K562 (cell line): ENCODE measurements around the gene MICU1. TPM values are rescaled to one million over a fixed set of nuclear protein-coding genes. Genes with fewer than 3 reads are reported as not detected.
A peak's percentile ranks its signal among the peaks of the same experiment; 100 is the strongest.

Experiments
- ATAC-seq: fragments of 200-7000 bp; cut with Tn5 transposase; 3 replicates; pipeline ENCODE4 v1.9.1; 2020; ENCODE audit warnings: moderate library complexity
- BruUV-seq: library from RNA; stranded (reverse); fragments of 400-500 nt; replicated peaks from 2 replicates; lab custom pipeline; 2021; lab: Mats Ljungman, UMichigan
- CTCF ChIA-PET: fragments of 300-600 bp; formaldehyde crosslinking; extraction: SDS; loops from one replicate; lab custom pipeline; 2021; ENCODE audit warnings: low intra/inter-chr PET ratio; lab: Yijun Ruan, JAX
- POLR2A ChIA-PET: fragments of 300-600, 350-650 bp; sonication (Branson Sonifier 250); formaldehyde crosslinking; extraction: SDS; loops from one replicate; lab custom pipeline; 2021; ENCODE audit warnings: antibody characterized with exemption, inconsistent platforms; lab: Yijun Ruan, JAX
- DNase-seq, 4 experiments: peaks; one replicate each; pipeline versions ENCODE4 v3.0.0 to v3.0.0-alpha.2; 2011 to 2018; ENCODE audit warnings: low spot score in 3 of 4, mixed read lengths in 3 of 4; ENCODE audit errors: extremely low read depth in 1 of 4
- FAIRE-seq: peaks from 2 replicates; lab custom pipeline; 2011; peaks lifted over from hg19 to GRCh38; lab: Jason Lieb, UNC
- H2AFZ ChIP-seq: 2 replicates; pipeline ENCODE4 v1.6.0; 2011; ENCODE audit warnings: low read depth, low read length, control low read depth, inconsistent platforms
- H3K27ac ChIP-seq: fragments of 200-600 bp; 3 replicates; pipeline ENCODE4 v1.8.0; 2011; ENCODE audit warnings: low read depth, mild to moderate bottlenecking, control low read depth, inconsistent platforms, low read length, moderate library complexity, mixed read lengths; ENCODE audit errors: extremely low read depth
- H3K27me3 ChIP-seq, 2 experiments: fragments of 300-600 bp in 1 of 2; 2 replicates in 1 of 2; 3 replicates in 1 of 2; pipeline versions ENCODE4 v1.6.0 to v1.8.0; 2011; ENCODE audit warnings: inconsistent platforms in 2 of 2, low read length in 2 of 2, mild to moderate bottlenecking in 1 of 2, mixed read lengths in 1 of 2, moderate library complexity in 1 of 2; ENCODE audit not compliant: control insufficient read depth in 2 of 2, insufficient read depth in 2 of 2
- H3K36me3 ChIP-seq: fragments of 300-600 bp; 3 replicates; pipeline ENCODE4 v1.8.0; 2011; ENCODE audit warnings: mild to moderate bottlenecking, low read length, inconsistent platforms; ENCODE audit not compliant: control insufficient read depth, insufficient read depth
- H3K4me1 ChIP-seq, 2 experiments: fragments of 200-600 bp in 1 of 2; replicated peaks in 1 of 2; 2 replicates in 1 of 2; 3 replicates in 1 of 2; pipeline versions ENCODE4 v1.5.1 to v1.8.0; 2011; ENCODE audit warnings: inconsistent platforms in 2 of 2, low read length in 2 of 2, mild to moderate bottlenecking in 1 of 2, mixed read lengths in 1 of 2, moderate library complexity in 1 of 2; ENCODE audit not compliant: control insufficient read depth in 2 of 2, insufficient read depth in 2 of 2
- H3K4me2 ChIP-seq: 2 replicates; pipeline ENCODE4 v1.6.1; 2011; ENCODE audit warnings: low read length, control low read depth, inconsistent platforms, mixed read lengths; ENCODE audit not compliant: insufficient read depth
- H3K4me3 ChIP-seq: fragments of 200-600 bp; sonication (generic), shearing (Covaris generic); 2 replicates; pipeline ENCODE4 v1.5.1; 2016; ENCODE audit warnings: control low read depth, inconsistent platforms
- H3K79me2 ChIP-seq: fragments of 200-600 bp; 3 replicates; pipeline ENCODE4 v1.8.0; 2011; ENCODE audit warnings: low read length, inconsistent platforms; ENCODE audit not compliant: control insufficient read depth, insufficient read depth
- H3K9ac ChIP-seq, 2 experiments: 2 replicates each; pipeline versions ENCODE4 v1.6.0 to v1.6.1; 2011; ENCODE audit warnings: low read depth in 2 of 2, low read length in 2 of 2, control low read depth in 1 of 2, inconsistent platforms in 1 of 2, mild to moderate bottlenecking in 1 of 2, mixed read lengths in 1 of 2; ENCODE audit not compliant: insufficient read depth in 1 of 2
- H3K9me1 ChIP-seq: one replicate; pipeline ENCODE4 v1.6.0; 2011; ENCODE audit warnings: inconsistent platforms, mild to moderate bottlenecking, low read length, moderate library complexity; ENCODE audit not compliant: control insufficient read depth, insufficient read depth
- H3K9me3 ChIP-seq: replicated peaks from 2 replicates; pipeline ENCODE4 v1.5.1; 2011; ENCODE audit warnings: low read depth, low read length, inconsistent platforms; ENCODE audit not compliant: control insufficient read depth, insufficient read depth
- H4K20me1 ChIP-seq: replicated peaks from 2 replicates; pipeline ENCODE4 v1.6.1; 2011; ENCODE audit warnings: low read length, inconsistent platforms, mixed read lengths; ENCODE audit not compliant: control insufficient read depth, insufficient read depth
- ADNP ChIP-seq: fragments of 200-800 bp; sonication (Bioruptor generic); IDR thresholded peaks from 2 replicates; pipeline ENCODE4 v1.6.1; 2016; ENCODE audit warnings: missing genetic modification characterization, missing compliant biosample characterization
- ATF1 ChIP-seq, 2 experiments: fragments of 450-650 bp in 1 of 2; IDR thresholded peaks; 2 replicates each; pipeline ENCODE4 v1.6.1; 2016; ENCODE audit warnings: missing compliant biosample characterization in 1 of 2, missing genetic modification characterization in 1 of 2
- CBX8 ChIP-seq: fragments of 200-600 bp; sonication (generic); IDR thresholded peaks from 2 replicates; pipeline ENCODE4 v1.6.1; 2012; ENCODE audit warnings: borderline replicate concordance, mixed run types, low read depth, mild to moderate bottlenecking, moderate library complexity, mixed read lengths, low read length, control low read depth, inconsistent platforms; ENCODE audit not compliant: poor library complexity, severe bottlenecking; ENCODE audit errors: extremely low read depth
- CREB1 ChIP-seq, 2 experiments: sonication (generic) in 1 of 2; formaldehyde crosslinking in 1 of 2; IDR thresholded peaks; 2 replicates each; pipeline versions ENCODE4 v1.6.1 to v1.8.0; 2012 to 2022; ENCODE audit warnings: inconsistent platforms in 1 of 2, mild to moderate bottlenecking in 1 of 2, missing genetic modification reagents in 1 of 2, moderate library complexity in 1 of 2
- KHSRP ChIP-seq: fragments of 450-650 bp; IDR thresholded peaks from 2 replicates; pipeline ENCODE4 v1.6.1; 2017
- MBD2 ChIP-seq: sonication (generic); IDR thresholded peaks from 2 replicates; pipeline ENCODE4 v1.6.1; 2016; ENCODE audit warnings: low read depth, borderline replicate concordance
- NFRKB ChIP-seq: fragments of 450-650 bp; IDR thresholded peaks from 2 replicates; pipeline ENCODE4 v1.6.1; 2016; ENCODE audit warnings: low read depth
- STAG1 ChIP-seq: sonication (generic); formaldehyde crosslinking; IDR thresholded peaks from 2 replicates; pipeline ENCODE4 v1.5.0; 2020; ENCODE audit warnings: missing genetic modification reagents, borderline replicate concordance
- XRCC3 ChIP-seq: fragments of 450-650 bp; IDR thresholded peaks from 2 replicates; pipeline ENCODE4 v1.6.1; 2017; ENCODE audit warnings: mild to moderate bottlenecking, moderate library complexity
- ZKSCAN1 ChIP-seq: fragments of 150-350 bp; IDR thresholded peaks from 2 replicates; pipeline ENCODE4 v1.6.1; 2016; ENCODE audit warnings: low read depth, low read length
- ZNF274 ChIP-seq: IDR thresholded peaks from 2 replicates; pipeline ENCODE4 v1.6.1; 2011; ENCODE audit warnings: low read depth, mild to moderate bottlenecking, low read length, moderate library complexity, borderline replicate concordance
- ZNF282 ChIP-seq: sonication (generic); formaldehyde crosslinking; IDR thresholded peaks from 2 replicates; pipeline ENCODE4 v1.8.1; 2023; ENCODE audit warnings: missing genetic modification reagents
- ZNF445 ChIP-seq: fragments of 250-450 bp; sonication (Bioruptor Pico); IDR thresholded peaks from 2 replicates; pipeline ENCODE4 v1.4.0; 2020; ENCODE audit warnings: low read depth, mild to moderate bottlenecking, moderate library complexity
- WGBS: fragments of 100-300 bp; shearing (Covaris generic); methylation state at CpG from one replicate; pipeline ENCODE4 v1.1.6; 2016; ENCODE audit warnings: low coverage, mixed read lengths; ENCODE audit not compliant: insufficient coverage; ENCODE audit errors: missing lambda C conversion rate; 5-methylcytosine and 5-hydroxymethylcytosine counted together
- in situ Hi-C: fragments of 300-500 bp; cut with MboI; formaldehyde crosslinking; loops from 4 replicates; pipeline ENCODE4 v1.15.0; 2018; ENCODE audit warnings: inconsistent platforms, mixed read lengths
- intact Hi-C: fragments of 100-400 bp; cut with micrococcal nuclease; formaldehyde crosslinking; loops from 2 replicates; pipeline ENCODE4 v1.14.2; 2022
- polyA plus RNA-seq, 8 experiments: library from polyadenylated mRNA; depleted of rRNA in 4 of 8; stranded (reverse) in 5 of 8; unstranded in 3 of 8; fragments of >200 nt; fragmentation: Nextera tagmentation in 2 of 8; fragmentation: Illumina TruSeq in 1 of 8; extraction: Ambion mirVana in 2 of 8; extraction: Trizol in 1 of 8; gene quantifications; 2 replicates each; pipeline versions ENCODE4 v1.2.1 to v1.2.3, GENCODE V29; 2011 to 2014; ENCODE audit warnings: inconsistent platforms in 1 of 8, missing spikeins in 1 of 8
- total RNA-seq, 7 experiments: library from RNA; depleted of rRNA in 6 of 7; stranded (reverse); fragments of >200 nt in 6 of 7; fragmentation: Illumina TruSeq in 2 of 7; extraction: Trizol in 2 of 7; gene quantifications; 2 replicates each; pipeline versions ENCODE4 v1.2.1 to v1.2.3, GENCODE V29; 2011 to 2021; ENCODE audit warnings: low replicate concordance in 1 of 7
- TF ChIP-seq, protein P1 (sequence below): sonication (generic); formaldehyde crosslinking; IDR thresholded peaks from 2 replicates; pipeline ENCODE4 v1.8.0; 2022; ENCODE audit warnings: mild to moderate bottlenecking, missing genetic modification reagents, borderline replicate concordance
- TF ChIP-seq, protein P2 (sequence below): IDR thresholded peaks from 2 replicates; pipeline ENCODE4 v1.6.1; 2011; ENCODE audit not compliant: insufficient read length; ENCODE audit errors: extremely low read depth
- TF ChIP-seq, protein P3 (sequence below): fragments of 450-650 bp; IDR thresholded peaks from 2 replicates; pipeline ENCODE4 v1.6.1; 2016; ENCODE audit warnings: mild to moderate bottlenecking

MICU1 gene
- total and polyA plus RNA-seq, 9 of the 15 experiments (the other 6 are each of a cell fraction or from before 2014, with no cell fraction given), result 29.3 to 76.8 (median 48.4) TPM

DNA sequence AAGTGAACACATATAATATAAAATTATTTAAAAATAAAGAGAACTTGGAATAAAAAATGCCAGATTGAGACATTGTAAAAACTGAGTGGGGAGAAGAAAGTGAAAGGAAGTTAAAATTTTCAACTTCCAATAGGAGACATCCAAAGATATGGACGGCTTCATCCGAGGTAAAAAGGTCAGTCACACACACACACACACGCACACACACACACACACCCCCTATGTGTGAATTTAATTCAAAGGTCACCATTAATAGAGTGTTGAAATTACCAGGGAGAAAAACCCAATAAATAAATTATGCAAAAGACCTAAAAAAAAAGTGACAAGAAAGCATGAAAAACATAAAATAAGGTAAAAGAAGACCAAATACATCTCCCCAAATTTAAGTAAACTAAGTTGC, 140.2 kb downstream of the MICU1 start (continued):
- TF ChIP-seq CREB1 (IDR thresholded peaks at IDR 0.05) (no peak), CREB1 (CRISPR knock-in tag; IDR thresholded peaks at IDR 0.05) (no peak), ATF1 (CRISPR knock-in tag; IDR thresholded peaks at IDR 0.05) (no peak), ATF1 (tag; IDR thresholded peaks at IDR 0.05) (no peak)

DNA sequence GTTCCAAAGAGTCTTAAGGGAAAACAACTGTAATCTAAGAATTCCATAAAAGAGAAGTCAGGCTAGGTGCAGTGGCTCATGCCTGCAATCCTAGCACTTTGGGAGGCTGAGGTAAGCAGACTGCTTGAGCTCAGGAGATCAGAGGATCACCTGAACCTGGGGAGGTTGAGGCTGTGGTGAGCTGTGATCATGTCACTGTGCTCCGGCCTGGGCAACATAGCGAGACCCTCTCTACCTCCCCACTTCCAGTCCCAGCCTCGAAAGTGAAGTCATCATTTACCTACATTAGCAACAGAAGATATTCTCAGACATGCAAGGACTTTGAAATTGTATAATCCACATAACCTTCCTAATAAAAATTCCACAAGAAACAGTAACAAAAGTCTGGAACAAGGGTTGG, 141.4 kb downstream of the MICU1 start:
- Histone ChIP-seq H3K36me3 (no peaks in the 10 kb centered on the region), H3K4me1 (no peaks in the 10 kb centered on the region), H4K20me1 (no peaks in the 10 kb centered on the region), H3K4me2 (no peak overlapping the region), H3K9me1 (peaks cover 4% of the 10 kb centered on the region), H3K4me3 (no peak overlapping the region), H3K9me3 (no peaks in the 10 kb centered on the region), H3K27ac (no peak overlapping the region), H3K79me2 (no peaks in the 10 kb centered on the region), H3K9ac (no peak overlapping the region), H3K27me3 (no peaks in the 10 kb centered on the region), H2AFZ (no peak overlapping the region)
- FAIRE-seq (peak; percentile 6), DNase-seq (no peak), ATAC-seq (no peak)
- intact Hi-C loops (no loop called here), in situ Hi-C loops (no loop called here)
- CTCF ChIA-PET, result no interaction called here
- no TSS peak for BruUV-seq
- POLR2A ChIA-PET, result no interaction called here
- WGBS, result 57% methylated on average over 3 of the region's 3 CpGs
- no peak for TF ChIP-seq ZNF282
- no peak for TF ChIP-seq MBD2
- TF ChIP-seq ZNF445 (CRISPR knock-in tag), result no peak
- no peak for TF ChIP-seq KHSRP
- TF ChIP-seq CBX8, result no peak
- TF ChIP-seq, protein P1, sequence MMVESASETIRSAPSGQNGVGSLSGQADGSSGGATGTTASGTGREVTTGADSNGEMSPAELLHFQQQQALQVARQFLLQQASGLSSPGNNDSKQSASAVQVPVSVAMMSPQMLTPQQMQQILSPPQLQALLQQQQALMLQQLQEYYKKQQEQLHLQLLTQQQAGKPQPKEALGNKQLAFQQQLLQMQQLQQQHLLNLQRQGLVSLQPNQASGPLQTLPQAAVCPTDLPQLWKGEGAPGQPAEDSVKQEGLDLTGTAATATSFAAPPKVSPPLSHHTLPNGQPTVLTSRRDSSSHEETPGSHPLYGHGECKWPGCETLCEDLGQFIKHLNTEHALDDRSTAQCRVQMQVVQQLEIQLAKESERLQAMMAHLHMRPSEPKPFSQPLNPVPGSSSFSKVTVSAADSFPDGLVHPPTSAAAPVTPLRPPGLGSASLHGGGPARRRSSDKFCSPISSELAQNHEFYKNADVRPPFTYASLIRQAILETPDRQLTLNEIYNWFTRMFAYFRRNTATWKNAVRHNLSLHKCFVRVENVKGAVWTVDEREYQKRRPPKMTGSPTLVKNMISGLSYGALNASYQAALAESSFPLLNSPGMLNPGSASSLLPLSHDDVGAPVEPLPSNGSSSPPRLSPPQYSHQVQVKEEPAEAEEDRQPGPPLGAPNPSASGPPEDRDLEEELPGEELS (CRISPR knock-in tag), result no peak
- TF ChIP-seq STAG1 (CRISPR knock-in tag), result no peak
- TF ChIP-seq ADNP (tag), result no peak
- TF ChIP-seq, protein P2, sequence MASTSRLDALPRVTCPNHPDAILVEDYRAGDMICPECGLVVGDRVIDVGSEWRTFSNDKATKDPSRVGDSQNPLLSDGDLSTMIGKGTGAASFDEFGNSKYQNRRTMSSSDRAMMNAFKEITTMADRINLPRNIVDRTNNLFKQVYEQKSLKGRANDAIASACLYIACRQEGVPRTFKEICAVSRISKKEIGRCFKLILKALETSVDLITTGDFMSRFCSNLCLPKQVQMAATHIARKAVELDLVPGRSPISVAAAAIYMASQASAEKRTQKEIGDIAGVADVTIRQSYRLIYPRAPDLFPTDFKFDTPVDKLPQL, result no peak
- TF ChIP-seq ZKSCAN1, result no peak
- TF ChIP-seq XRCC3, result no peak
- TF ChIP-seq NFRKB, result no peak
- TF ChIP-seq, protein P3, sequence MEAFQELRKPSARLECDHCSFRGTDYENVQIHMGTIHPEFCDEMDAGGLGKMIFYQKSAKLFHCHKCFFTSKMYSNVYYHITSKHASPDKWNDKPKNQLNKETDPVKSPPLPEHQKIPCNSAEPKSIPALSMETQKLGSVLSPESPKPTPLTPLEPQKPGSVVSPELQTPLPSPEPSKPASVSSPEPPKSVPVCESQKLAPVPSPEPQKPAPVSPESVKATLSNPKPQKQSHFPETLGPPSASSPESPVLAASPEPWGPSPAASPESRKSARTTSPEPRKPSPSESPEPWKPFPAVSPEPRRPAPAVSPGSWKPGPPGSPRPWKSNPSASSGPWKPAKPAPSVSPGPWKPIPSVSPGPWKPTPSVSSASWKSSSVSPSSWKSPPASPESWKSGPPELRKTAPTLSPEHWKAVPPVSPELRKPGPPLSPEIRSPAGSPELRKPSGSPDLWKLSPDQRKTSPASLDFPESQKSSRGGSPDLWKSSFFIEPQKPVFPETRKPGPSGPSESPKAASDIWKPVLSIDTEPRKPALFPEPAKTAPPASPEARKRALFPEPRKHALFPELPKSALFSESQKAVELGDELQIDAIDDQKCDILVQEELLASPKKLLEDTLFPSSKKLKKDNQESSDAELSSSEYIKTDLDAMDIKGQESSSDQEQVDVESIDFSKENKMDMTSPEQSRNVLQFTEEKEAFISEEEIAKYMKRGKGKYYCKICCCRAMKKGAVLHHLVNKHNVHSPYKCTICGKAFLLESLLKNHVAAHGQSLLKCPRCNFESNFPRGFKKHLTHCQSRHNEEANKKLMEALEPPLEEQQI, result no peak
- no peak for TF ChIP-seq ZNF274
